Measurements from ENCODE around the gene AZU1. TPM values are rescaled to one million over a fixed set of nuclear protein-coding genes. Genes with fewer than 3 reads are reported as not detected.

Gene AZU1
- total and polyA plus RNA-seq, 2 of the 8 experiments (the other 6 are each of a cell fraction or from before 2014, with no cell fraction given) = 0.80 to 1.3 TPM

DNA sequence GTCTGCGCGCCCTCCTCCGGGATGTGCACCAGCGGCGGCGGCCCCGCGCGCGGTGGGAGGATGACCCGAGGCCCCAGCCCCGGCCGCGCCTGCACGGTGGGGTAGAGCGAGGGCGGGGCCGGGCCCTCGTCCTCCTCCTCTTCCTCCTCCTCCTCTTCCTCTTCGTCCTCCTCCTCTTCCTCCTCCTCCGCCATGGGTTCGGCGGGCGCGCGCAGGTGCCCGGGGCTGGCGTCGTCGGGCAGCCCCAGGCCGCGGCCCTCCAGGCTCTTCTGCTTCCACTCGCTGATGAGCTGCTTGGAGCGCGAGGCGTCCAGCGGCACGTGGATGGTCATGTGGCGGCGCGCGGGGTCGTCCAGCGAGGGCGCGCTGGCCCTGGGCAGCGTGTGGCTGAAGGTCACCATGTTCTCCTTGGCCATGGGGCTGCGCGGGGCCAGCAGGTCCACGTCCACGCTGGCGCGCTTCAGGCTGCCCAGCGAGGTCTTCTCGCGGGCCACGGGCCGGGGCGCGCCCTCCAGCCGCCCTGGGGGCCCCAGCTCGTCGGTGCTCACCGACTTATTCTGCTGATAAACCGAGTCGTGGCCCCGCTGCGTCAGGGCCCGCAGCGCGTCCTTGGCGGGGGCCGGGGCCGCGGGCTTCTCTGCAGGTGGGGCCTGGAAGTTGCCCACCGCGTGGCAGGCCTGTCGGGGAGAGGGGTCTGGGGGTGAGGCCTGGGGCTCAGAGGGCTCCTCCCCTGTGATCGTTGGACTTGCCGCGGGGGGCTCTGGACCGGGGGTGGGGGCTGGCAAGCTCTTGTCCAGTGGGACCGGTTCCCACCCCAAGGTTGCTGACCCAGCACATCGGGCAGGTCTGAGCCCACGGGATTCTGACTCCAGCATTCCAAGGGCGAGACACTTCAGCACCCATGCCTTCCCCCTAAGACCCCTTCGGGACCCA lies 14.2 kb upstream of the AZU1 start:
- Histone ChIP-seq H3K4me3 (ENCODE audit: extremely low read depth in 1 of 4, insufficient read depth in 2 of 4, low read depth in 3 of 4, low read length in 4 of 4) (no peak overlapping the region), H2BK120ac (replicated peaks; ENCODE audit: low read depth, low read length) (no peak overlapping the region), H2AFZ (ENCODE audit: low read length) (no peak overlapping the region), H4K5ac (ENCODE audit: insufficient read length, low read depth, low read length) (no peak overlapping the region), H3K79me1 (ENCODE audit: low read depth, low read length) (no peaks in the 10 kb centered on the region), H4K91ac (replicated peaks; ENCODE audit: insufficient read length, low read length) (no peak overlapping the region), H2BK15ac (ENCODE audit: low read length) (no peak overlapping the region), H3K18ac (ENCODE audit: extremely low read depth, low read length) (no peak overlapping the region), H3K36me3 (ENCODE audit: control insufficient read depth in 2 of 4, insufficient read depth in 4 of 4, low read length in 3 of 4) (peaks cover 21 to 67% (median 36%) of the 10 kb centered on the region in 4 experiments), H3K9me3 (ENCODE audit: insufficient read depth in 2 of 2, low read depth in 1 of 2, low read length in 1 of 2) (no peaks in the 10 kb centered on the region), H3K4me2 (ENCODE audit: insufficient read depth in 1 of 2, low read depth in 2 of 2, low read length in 2 of 2) (no peak overlapping the region), H2AK5ac (ENCODE audit: low read depth, low read length) (no peak overlapping the region), H3K79me2 (ENCODE audit: control insufficient read depth in 1 of 2, insufficient read depth in 2 of 2, low read length in 2 of 2) (peaks cover 0 to 4% of the 10 kb centered on the region in 2 experiments; a peak in 1 of 4 replicates), H3K56ac (replicated peaks; ENCODE audit: insufficient read length, low read depth, low read length) (no peak overlapping the region), H2BK12ac (ENCODE audit: low read depth, low read length) (no peak overlapping the region), H3K4ac (replicated peaks; ENCODE audit: insufficient read length, low read depth, low read length) (no peak overlapping the region), H2BK20ac (ENCODE audit: low read length) (no peak overlapping the region), H3K9ac (replicated peaks in 1 of 4; ENCODE audit: extremely low read depth in 1 of 4, low read depth in 3 of 4, low read length in 3 of 4) (no peak overlapping the region), H3K23me2 (ENCODE audit: low read depth, low read length) (peaks cover 12% of the 10 kb centered on the region; the same call in 1 of the 2 replicates), H3K14ac (ENCODE audit: insufficient read length) (no peak overlapping the region), H3K23ac (ENCODE audit: insufficient read length) (no peak overlapping the region), H3K4me1 (replicated peaks in 1 of 4; ENCODE audit: control insufficient read depth in 3 of 4, insufficient read depth in 4 of 4, low read length in 3 of 4) (no peaks in the 10 kb centered on the region), H4K8ac (ENCODE audit: extremely low read depth, insufficient read depth, low read length) (no peak overlapping the region), H4K20me1 (replicated peaks in 1 of 2; ENCODE audit: control insufficient read depth in 1 of 2, insufficient read depth in 2 of 2, low read length in 2 of 2) (peaks cover 7 to 27% of the 10 kb centered on the region in 2 experiments), H2BK5ac (ENCODE audit: low read depth, low read length) (no peak overlapping the region), H3K27me3 (replicated peaks in 1 of 4; ENCODE audit: control insufficient read depth in 3 of 4, extremely low read depth in 1 of 4, insufficient read depth in 3 of 4, low read length in 3 of 4) (no peaks in the 10 kb centered on the region), H3K27ac (ENCODE audit: low read depth, low read length) (no peak overlapping the region)
- WGBS, 2 experiments (ENCODE audit: extremely low coverage in 1 of 2, insufficient coverage in 1 of 2, insufficient read length in 1 of 2, insufficient replicate concordance in 2 of 2, low coverage in 1 of 2, low lambda C conversion rate in 2 of 2, missing lambda C conversion rate in 1 of 2) = 91% methylated on average over 46 of the region's 87 CpGs; no CpG with 5 or more reads in 1 of the 2 experiments
- ChIA-PET POLR2A (ENCODE audit: partially characterized antibody) (interaction anchor here (0.6 to 4.0 kb wide), 21 partner anchors 8 to 274 kb away, joined by 3 to 240 read pairs (median 4); partner anchors contain the start of genes CFD and PTBP1), CTCF (ENCODE audit: partially characterized antibody) (interaction anchor here (0.8 to 1.9 kb wide), 3 partner anchors 9 to 43 kb away, joined by 4 to 8 read pairs (median 4); no protein-coding TSS in a partner anchor)
- DNase-seq (ENCODE audit: low read depth in 1 of 2, low spot score in 2 of 2) (peak in 1 of 2 experiments; percentile 59), FAIRE-seq (no peak)
- TF ChIP-seq GABPA (IDR thresholded peaks at IDR 0.05; ENCODE audit: borderline replicate concordance, insufficient read depth, low read length) (0 out of 2 replicates have a peak, but pooled peaks have one; percentile 55), POLR2A (IDR thresholded peaks at IDR 0.05; ENCODE audit: control extremely low read depth in 1 of 2, low read depth in 2 of 2, low read length in 2 of 2) (no peak; a peak in 1 of 3 replicates), ZNF274 (IDR thresholded peaks at IDR 0.05; ENCODE audit: borderline replicate concordance, extremely low read depth, low read length) (no peak), EZH2 (IDR thresholded peaks at IDR 0.05; ENCODE audit: low read depth, low read length, severe bottlenecking) (no peak), HDAC6 (IDR thresholded peaks at IDR 0.05; ENCODE audit: low read depth, low read length) (no peak), NRF1 (IDR thresholded peaks at IDR 0.05; ENCODE audit: low read depth, low read length) (no peak), CTBP2 (IDR thresholded peaks at IDR 0.05; ENCODE audit: borderline replicate concordance, insufficient read depth, insufficient read length, low read length) (no peak)
